K562 (cell line): ENCODE data around the gene IGF2R. TPM values are rescaled to one million over a fixed set of nuclear protein-coding genes. Genes with fewer than 3 reads are reported as not detected.

Experiments
- CBFA2T2 ChIP-seq: fragments of 450-650 bp; conservative IDR thresholded peaks from 2 replicates; pipeline ENCODE4 v1.6.1; 2017; ENCODE audit warnings: mild to moderate bottlenecking
- CBFB ChIP-seq: sonication (generic); formaldehyde crosslinking; IDR thresholded peaks from 2 replicates; pipeline ENCODE4 v1.4.0; 2020; ENCODE audit warnings: mild to moderate bottlenecking, missing genetic modification reagents
- DNMT1 ChIP-seq: fragments of 450-650 bp; IDR thresholded peaks from 2 replicates; pipeline ENCODE4 v1.6.1; 2016; ENCODE audit warnings: antibody characterized with exemption, mild to moderate bottlenecking
- E2F3 ChIP-seq: fragments of 250-450 bp; sonication (Bioruptor Pico); IDR thresholded peaks from 2 replicates; pipeline ENCODE4 v1.4.0; 2020; ENCODE audit warnings: mild to moderate bottlenecking
- ZNF583 ChIP-seq: fragments of 250-450 bp; sonication (Bioruptor Pico); IDR thresholded peaks from 2 replicates; pipeline ENCODE4 v1.4.0; 2020
- ZNF584 ChIP-seq: fragments of 200-800 bp; sonication (Bioruptor generic); IDR thresholded peaks from 2 replicates; pipeline ENCODE4 v1.6.1; 2016; ENCODE audit warnings: low read depth, mild to moderate bottlenecking, missing genetic modification characterization, missing compliant biosample characterization
- polyA plus RNA-seq, 8 experiments: library from polyadenylated mRNA; depleted of rRNA in 4 of 8; stranded (reverse) in 5 of 8; unstranded in 3 of 8; fragments of >200 nt; fragmentation: Nextera tagmentation in 2 of 8; fragmentation: Illumina TruSeq in 1 of 8; extraction: Ambion mirVana in 2 of 8; extraction: Trizol in 1 of 8; gene quantifications; 2 replicates each; pipeline versions ENCODE4 v1.2.1 to v1.2.3, GENCODE V29; 2011 to 2014; ENCODE audit warnings: inconsistent platforms in 1 of 8, missing spikeins in 1 of 8
- total RNA-seq, 7 experiments: library from RNA; depleted of rRNA in 6 of 7; stranded (reverse); fragments of >200 nt in 6 of 7; fragmentation: Illumina TruSeq in 2 of 7; extraction: Trizol in 2 of 7; gene quantifications; 2 replicates each; pipeline versions ENCODE4 v1.2.1 to v1.2.3, GENCODE V29; 2011 to 2021; ENCODE audit warnings: low replicate concordance in 1 of 7
- TF ChIP-seq, protein P1 (sequence below), 2 experiments: fragments of 450-650 bp; IDR thresholded peaks; 2 replicates each; pipeline ENCODE4 v1.6.1; 2016

IGF2R gene
- total and polyA plus RNA-seq, 9 of the 15 experiments (the other 6 are each of a cell fraction or from before 2014, with no cell fraction given): 3.5 to 92.3 (median 34.5) TPM

DNA sequence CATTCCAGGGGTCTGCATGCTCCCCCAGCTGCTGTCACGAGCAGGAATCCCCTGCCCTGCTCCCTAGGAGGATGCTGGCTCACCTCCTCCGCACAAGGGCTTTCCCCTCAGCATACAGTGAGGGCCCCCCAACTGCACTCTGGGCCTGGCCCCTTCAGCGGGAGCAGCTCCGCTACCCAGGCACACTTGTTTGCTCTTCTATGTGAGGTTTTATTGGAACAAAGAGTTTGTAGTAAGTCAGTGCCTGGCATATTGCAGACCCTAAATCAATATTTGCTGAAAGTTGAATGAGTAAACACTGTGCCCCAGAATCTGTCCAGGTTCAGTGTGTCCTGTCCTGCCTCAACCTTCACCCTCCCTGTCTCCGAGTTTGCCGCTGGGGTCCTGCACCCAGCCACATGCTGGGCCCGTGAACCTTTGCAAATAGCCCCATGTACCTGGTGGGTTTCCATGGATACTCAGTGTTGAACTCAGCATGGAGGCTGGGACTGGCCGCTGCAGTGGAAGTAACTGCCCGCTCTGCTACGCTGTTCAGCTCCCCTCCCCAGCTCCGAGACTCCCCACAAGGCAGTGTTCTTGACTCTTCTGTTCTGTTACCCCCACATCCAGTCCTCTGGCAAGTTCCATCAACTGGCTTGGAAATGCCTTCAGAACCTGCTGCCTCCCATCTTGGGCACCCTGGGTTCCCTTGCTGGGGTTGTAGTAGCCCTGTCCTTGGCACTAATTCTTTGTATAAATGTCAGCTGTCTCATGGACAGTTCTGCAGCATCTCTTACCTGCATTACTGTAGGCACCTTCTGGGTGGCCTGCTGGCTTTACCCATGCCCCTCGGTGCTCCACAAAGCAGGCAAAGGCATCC is 168.5 kb downstream of the IGF2R start (continued):
- TF ChIP-seq, protein P1, sequence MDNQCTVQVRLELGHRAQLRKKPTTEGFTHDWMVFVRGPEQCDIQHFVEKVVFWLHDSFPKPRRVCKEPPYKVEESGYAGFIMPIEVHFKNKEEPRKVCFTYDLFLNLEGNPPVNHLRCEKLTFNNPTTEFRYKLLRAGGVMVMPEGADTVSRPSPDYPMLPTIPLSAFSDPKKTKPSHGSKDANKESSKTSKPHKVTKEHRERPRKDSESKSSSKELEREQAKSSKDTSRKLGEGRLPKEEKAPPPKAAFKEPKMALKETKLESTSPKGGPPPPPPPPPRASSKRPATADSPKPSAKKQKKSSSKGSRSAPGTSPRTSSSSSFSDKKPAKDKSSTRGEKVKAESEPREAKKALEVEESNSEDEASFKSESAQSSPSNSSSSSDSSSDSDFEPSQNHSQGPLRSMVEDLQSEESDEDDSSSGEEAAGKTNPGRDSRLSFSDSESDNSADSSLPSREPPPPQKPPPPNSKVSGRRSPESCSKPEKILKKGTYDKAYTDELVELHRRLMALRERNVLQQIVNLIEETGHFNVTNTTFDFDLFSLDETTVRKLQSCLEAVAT (IDR thresholded peaks at IDR 0.05): no peak
- TF ChIP-seq ZNF584 (CRISPR knock-in tag) (no peak), E2F3 (no peak), DNMT1 (no peak), CBFB (CRISPR knock-in tag) (no peak), CBFA2T2 (no peak), ZNF583 (CRISPR knock-in tag) (no peak)
